Body of pancreas (tissue), 4 donors: ENCODE results near the gene KIRREL3. TPM values are rescaled to one million over a fixed set of nuclear protein-coding genes. Genes with fewer than 3 reads are reported as not detected.

Source experiments
- ATAC-seq: fragments of 150-250 bp; one replicate; pipeline ENCODE4 v1.9.1; 2016
- DNase-seq, 4 donors: peaks; one replicate each; pipeline ENCODE4 v3.0.0-alpha.2; 2019
- H3K27ac ChIP-seq, 4 donors: fragments of 200-600 bp; sonication (generic); 1 replicate in 3 of 4; 2 replicates in 1 of 4; pipeline versions ENCODE4 v1.5.1 to v1.6.1; 2016 to 2019; ENCODE audit warnings: mild to moderate bottlenecking in 1 of 4, mixed read lengths in 1 of 4, moderate library complexity in 1 of 4
- H3K27me3 ChIP-seq, 2 donors: fragments of 200-600 bp; sonication (generic); one replicate each; pipeline ENCODE4 v1.6.0; 2016; ENCODE audit warnings: mild to moderate bottlenecking in 1 of 2
- H3K36me3 ChIP-seq, 2 donors: fragments of 200-600 bp; sonication (generic); replicated peaks in 1 of 2; 2 replicates each; pipeline ENCODE4 v1.5.1; 2016; ENCODE audit warnings: low read depth in 2 of 2; ENCODE audit not compliant: insufficient read depth in 1 of 2
- H3K4me1 ChIP-seq: fragments of 200-600 bp; sonication (generic); one replicate; pipeline ENCODE4 v1.6.0; 2016
- H3K4me3 ChIP-seq, 2 donors: fragments of 200-600 bp; sonication (generic); 1 replicate in 1 of 2; 2 replicates in 1 of 2; pipeline ENCODE4 v1.5.1; 2016 to 2019
- H3K9me3 ChIP-seq, 3 donors: fragments of 200-600 bp; sonication (generic); 1 replicate in 2 of 3; 2 replicates in 1 of 3; pipeline ENCODE4 v1.5.1; 2016
- POLR2A ChIP-seq, 3 donors: fragments of 450-650 bp; IDR thresholded peaks; one replicate each; pipeline ENCODE4 v1.6.1; 2016; ENCODE audit warnings: antibody characterized with exemption in 3 of 3, mild to moderate bottlenecking in 2 of 3
- WGBS, 2 donors: methylation state at CpG; one replicate each; pipeline ENCODE4 v1.1.5; 2017; 5-methylcytosine and 5-hydroxymethylcytosine counted together
- intact Hi-C: fragments of 100-400 bp; cut with DNase I; formaldehyde crosslinking; loops from one replicate; pipeline ENCODE4 v1.15.1; 2023
- total RNA-seq, 2 donors: library from RNA; depleted of rRNA; stranded (reverse); fragments of >200 nt; gene quantifications; one replicate each; pipeline ENCODE4 v1.1.0, GENCODE V29; 2016
- TF ChIP-seq, protein P1 (sequence below), 7 experiments: fragments of 450-650 bp in 4 of 7; fragments of 200-600 bp in 3 of 7; sonication (generic) in 3 of 7; IDR thresholded peaks; one replicate each; pipeline ENCODE4 v1.5.1; 2016 to 2019; ENCODE audit warnings: antibody characterized with exemption in 7 of 7

KIRREL3 gene
- total RNA-seq, 2 donors from 2014 or later, result 0.26 TPM; not detected in 1

DNA sequence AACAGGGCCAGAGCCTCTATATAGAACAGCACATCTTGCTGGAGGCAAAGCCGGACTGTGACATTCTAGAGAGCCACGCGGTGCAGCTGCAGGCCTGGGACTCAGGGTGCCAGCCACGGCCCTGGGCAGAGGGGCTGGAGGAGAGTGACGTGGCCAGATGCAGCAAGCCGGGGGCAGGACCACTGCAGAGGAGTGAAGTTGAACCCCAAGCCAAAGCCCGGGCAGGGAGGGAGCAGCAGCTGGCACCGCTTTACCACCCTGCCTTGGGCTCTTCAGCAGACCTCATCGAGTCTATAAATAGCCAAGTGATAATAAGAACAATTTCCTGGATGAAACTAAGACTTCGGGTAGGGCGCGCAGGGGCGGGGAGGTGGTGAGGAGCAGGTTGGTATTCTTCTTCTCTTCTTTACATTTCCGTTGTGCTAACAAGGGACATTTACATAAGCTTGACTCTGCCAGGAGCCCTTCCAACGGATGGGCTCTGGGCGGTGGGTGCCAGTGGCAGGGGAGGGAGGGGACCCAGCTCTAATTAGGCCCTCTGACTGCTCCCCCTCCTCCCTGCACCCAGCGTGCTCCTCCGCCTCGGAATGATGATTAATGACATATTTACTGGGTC, 534.9 kb downstream of the KIRREL3 start:
- H3K9me3 ChIP-seq, result no peaks in the 10 kb centered on the region
- peaks cover 0 to 10% of the 10 kb centered on the region in 2 donors for H3K27me3 ChIP-seq
- H3K27ac ChIP-seq, result no peak overlapping the region
- H3K4me1 ChIP-seq, result no peaks in the 10 kb centered on the region
- no peaks in the 10 kb centered on the region for H3K36me3 ChIP-seq
- no peak for TF ChIP-seq POLR2A (IDR thresholded peaks at IDR 0.05)
- TF ChIP-seq, protein P1, sequence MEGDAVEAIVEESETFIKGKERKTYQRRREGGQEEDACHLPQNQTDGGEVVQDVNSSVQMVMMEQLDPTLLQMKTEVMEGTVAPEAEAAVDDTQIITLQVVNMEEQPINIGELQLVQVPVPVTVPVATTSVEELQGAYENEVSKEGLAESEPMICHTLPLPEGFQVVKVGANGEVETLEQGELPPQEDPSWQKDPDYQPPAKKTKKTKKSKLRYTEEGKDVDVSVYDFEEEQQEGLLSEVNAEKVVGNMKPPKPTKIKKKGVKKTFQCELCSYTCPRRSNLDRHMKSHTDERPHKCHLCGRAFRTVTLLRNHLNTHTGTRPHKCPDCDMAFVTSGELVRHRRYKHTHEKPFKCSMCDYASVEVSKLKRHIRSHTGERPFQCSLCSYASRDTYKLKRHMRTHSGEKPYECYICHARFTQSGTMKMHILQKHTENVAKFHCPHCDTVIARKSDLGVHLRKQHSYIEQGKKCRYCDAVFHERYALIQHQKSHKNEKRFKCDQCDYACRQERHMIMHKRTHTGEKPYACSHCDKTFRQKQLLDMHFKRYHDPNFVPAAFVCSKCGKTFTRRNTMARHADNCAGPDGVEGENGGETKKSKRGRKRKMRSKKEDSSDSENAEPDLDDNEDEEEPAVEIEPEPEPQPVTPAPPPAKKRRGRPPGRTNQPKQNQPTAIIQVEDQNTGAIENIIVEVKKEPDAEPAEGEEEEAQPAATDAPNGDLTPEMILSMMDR (IDR thresholded peaks at IDR 0.05), result no peak
- 25 to 28% methylated on average over 17 to 19 of the region's 19 CpGs for WGBS, 2 donors
- H3K4me3 ChIP-seq, result no peak overlapping the region
- DNase-seq (peak in 1 of 4 donors; percentile 25), ATAC-seq (no peak)
- intact Hi-C loops, result no loop called here

DNA sequence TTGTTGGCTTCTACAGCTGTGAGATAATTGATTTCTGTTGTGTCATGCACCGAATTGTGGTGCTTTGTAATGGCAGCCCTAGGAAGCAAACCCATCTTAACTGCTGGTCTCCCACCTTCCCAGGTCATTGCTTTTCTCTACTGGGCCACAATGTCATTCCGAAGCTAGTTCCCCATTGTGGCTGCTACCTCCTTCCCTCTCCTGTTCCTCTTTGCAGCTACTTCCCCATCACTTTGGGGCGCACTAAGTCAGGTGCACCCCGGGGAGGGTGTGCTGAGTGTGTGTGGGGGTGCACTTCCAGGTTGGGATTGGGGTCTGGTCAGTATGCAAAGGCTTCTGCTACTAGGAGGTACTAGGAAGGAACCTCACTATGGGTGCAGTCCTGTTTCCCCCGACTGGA, 535.8 kb downstream of the KIRREL3 start:
- Histone ChIP-seq H3K27me3 (peaks cover 0 to 10% of the 10 kb centered on the region in 2 donors), H3K27ac (no peak overlapping the region), H3K4me3 (no peak overlapping the region), H3K9me3 (no peaks in the 10 kb centered on the region), H3K4me1 (no peaks in the 10 kb centered on the region), H3K36me3 (no peaks in the 10 kb centered on the region)
- intact Hi-C loops, result no loop called here
- TF ChIP-seq POLR2A (IDR thresholded peaks at IDR 0.05), result no peak
- TF ChIP-seq, protein P1 (IDR thresholded peaks at IDR 0.05), result no peak
- DNase-seq, result no peak
- no peak for ATAC-seq
- WGBS, 2 donors, result 62 to 76% methylated on average over 5 of the region's 5 CpGs

DNA sequence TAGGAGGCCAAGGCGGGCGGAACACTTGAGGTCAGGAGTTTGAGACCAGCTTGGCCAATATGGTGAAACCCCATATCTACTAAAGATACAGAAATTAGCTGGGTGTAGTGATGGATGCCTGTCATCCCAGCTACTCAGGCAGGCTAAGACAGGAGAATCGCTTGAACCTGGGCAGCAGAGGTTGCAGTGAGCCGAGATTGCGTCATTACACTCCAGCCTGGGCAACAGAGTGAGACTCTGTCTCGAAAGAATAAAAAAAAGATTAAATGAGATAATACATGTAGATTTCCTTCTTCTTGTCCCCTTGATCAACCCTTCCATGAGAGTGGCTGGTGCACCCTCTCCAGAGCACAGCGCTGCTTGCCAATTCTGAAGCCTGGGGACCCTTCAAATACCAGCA, 538.1 kb downstream of the KIRREL3 start:
- H3K4me3 ChIP-seq, result no peak overlapping the region
- H3K27ac ChIP-seq, result no peak overlapping the region
- DNase-seq (no peak), ATAC-seq (no peak)
- H3K4me1 ChIP-seq, result no peaks in the 10 kb centered on the region
- WGBS, 2 donors, result 94 to 95% methylated on average over 7 of the region's 7 CpGs
- no peaks in the 10 kb centered on the region for H3K36me3 ChIP-seq
- TF ChIP-seq, protein P1 (IDR thresholded peaks at IDR 0.05), result no peak
- no peak for TF ChIP-seq POLR2A (IDR thresholded peaks at IDR 0.05)
- peaks cover 0 to 7% of the 10 kb centered on the region in 2 donors for H3K27me3 ChIP-seq
- no peaks in the 10 kb centered on the region for H3K9me3 ChIP-seq
- intact Hi-C loops, result no loop called here

DNA sequence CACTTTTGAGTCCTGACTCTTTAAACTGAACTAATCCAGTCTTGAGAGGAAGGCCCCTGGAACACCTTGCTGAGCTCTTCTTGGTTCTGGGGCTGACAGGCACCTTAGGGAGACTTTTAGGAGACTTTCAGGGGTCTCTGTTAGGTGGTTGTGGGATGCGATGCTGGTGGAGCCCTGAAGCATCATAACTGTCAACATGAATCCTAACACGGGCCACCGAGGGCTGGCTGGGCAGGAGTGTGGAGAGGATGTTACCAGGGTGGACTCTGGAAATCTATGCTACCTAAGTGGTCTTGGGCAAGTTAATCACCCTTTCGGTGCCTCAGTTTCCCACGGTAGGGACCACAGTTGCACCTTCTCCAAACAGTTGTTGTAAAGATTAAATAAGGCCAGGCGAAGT, 538.6 kb downstream of the KIRREL3 start:
- H3K36me3 ChIP-seq, result no peaks in the 10 kb centered on the region
- 72 to 85% methylated on average over 6 of the region's 6 CpGs for WGBS, 2 donors

More for the DNA sequence above, 538.6 kb downstream of the KIRREL3 start:
- ATAC-seq (no peak), DNase-seq (no peak)
- no peaks in the 10 kb centered on the region for H3K9me3 ChIP-seq
- no peaks in the 10 kb centered on the region for H3K4me1 ChIP-seq
- intact Hi-C loops, result no loop called here
- H3K4me3 ChIP-seq, result no peak overlapping the region
- H3K27me3 ChIP-seq, result peaks cover 0 to 4% of the 10 kb centered on the region in 2 donors
- no peak overlapping the region for H3K27ac ChIP-seq
- no peak for TF ChIP-seq POLR2A (IDR thresholded peaks at IDR 0.05)
- TF ChIP-seq, protein P1 (IDR thresholded peaks at IDR 0.05), result no peak
